Small intestine (tissue), 7 donors: ENCODE data around the gene THBS4. TPM values are rescaled to one million over a fixed set of nuclear protein-coding genes. Genes with fewer than 3 reads are reported as not detected.

Experiments used
- DNase-seq, 2 donors: peaks; one replicate each; pipeline versions ENCODE4 v3.0.0 to v3.0.0-alpha.2; 2013
- FAIRE-seq: peaks from 2 replicates; lab custom pipeline; 2012; peaks lifted over from hg19 to GRCh38; lab: Jason Lieb, UNC
- H3K27ac ChIP-seq, 3 donors: one replicate each; pipeline ENCODE4 v1.5.1; 2013; ENCODE audit warnings: low read length in 2 of 3, mild to moderate bottlenecking in 2 of 3, control low read depth in 1 of 3, inconsistent platforms in 1 of 3, low read depth in 1 of 3, moderate library complexity in 1 of 3
- H3K27me3 ChIP-seq, 3 donors: one replicate each; pipeline ENCODE4 v1.6.1; 2013; ENCODE audit warnings: low read length in 3 of 3, inconsistent platforms in 1 of 3; ENCODE audit not compliant: control insufficient read depth in 3 of 3, insufficient read depth in 3 of 3
- H3K36me3 ChIP-seq, 3 donors: one replicate each; pipeline ENCODE4 v1.6.1; 2013; ENCODE audit warnings: low read length in 3 of 3, inconsistent platforms in 1 of 3, low read depth in 1 of 3, mild to moderate bottlenecking in 1 of 3, moderate library complexity in 1 of 3; ENCODE audit not compliant: control insufficient read depth in 3 of 3, insufficient read depth in 2 of 3
- H3K4me1 ChIP-seq, 3 donors: one replicate each; pipeline ENCODE4 v1.6.1; 2013; ENCODE audit warnings: low read length in 2 of 3, inconsistent platforms in 1 of 3, low read depth in 1 of 3, mild to moderate bottlenecking in 1 of 3, moderate library complexity in 1 of 3; ENCODE audit not compliant: control insufficient read depth in 3 of 3, insufficient read depth in 2 of 3
- H3K4me3 ChIP-seq, 3 donors: one replicate each; pipeline ENCODE4 v1.5.1; 2013; ENCODE audit warnings: low read length in 3 of 3, control low read depth in 1 of 3, inconsistent platforms in 1 of 3, low read depth in 1 of 3, mild to moderate bottlenecking in 1 of 3, moderate library complexity in 1 of 3
- H3K9me3 ChIP-seq, 2 donors: one replicate each; pipeline ENCODE4 v1.6.1; 2013; ENCODE audit warnings: low read depth in 1 of 2, low read length in 1 of 2; ENCODE audit not compliant: control insufficient read depth in 2 of 2, insufficient read depth in 1 of 2
- WGBS, 3 donors: extraction: QIAGEN DNeasy Blood & Tissue Kit; methylation state at CpG; one replicate each; pipeline ENCODE4 v1.1.7; 2013; 5-methylcytosine and 5-hydroxymethylcytosine counted together
- polyA plus RNA-seq, 4 donors: library from polyadenylated mRNA; stranded (reverse) in 3 of 4; unstranded in 1 of 4; fragments of 200-250 nt in 3 of 4; fragments of 120-200 nt in 1 of 4; gene quantifications; one replicate each; pipeline versions ENCODE4 v1.2.1 to v1.2.3, GENCODE V29; 2013
- donor health status: healthy with polysubstance abuse.
- donor health status: control.
- donor health status: control.
- donor health status: Bipolar disorder and iron deficiency.
- donor health status: healthy.

The THBS4 gene
- polyA plus RNA-seq, 4 donors = 1.2 to 3.3 (median 1.4) TPM; not detected in 1

DNA sequence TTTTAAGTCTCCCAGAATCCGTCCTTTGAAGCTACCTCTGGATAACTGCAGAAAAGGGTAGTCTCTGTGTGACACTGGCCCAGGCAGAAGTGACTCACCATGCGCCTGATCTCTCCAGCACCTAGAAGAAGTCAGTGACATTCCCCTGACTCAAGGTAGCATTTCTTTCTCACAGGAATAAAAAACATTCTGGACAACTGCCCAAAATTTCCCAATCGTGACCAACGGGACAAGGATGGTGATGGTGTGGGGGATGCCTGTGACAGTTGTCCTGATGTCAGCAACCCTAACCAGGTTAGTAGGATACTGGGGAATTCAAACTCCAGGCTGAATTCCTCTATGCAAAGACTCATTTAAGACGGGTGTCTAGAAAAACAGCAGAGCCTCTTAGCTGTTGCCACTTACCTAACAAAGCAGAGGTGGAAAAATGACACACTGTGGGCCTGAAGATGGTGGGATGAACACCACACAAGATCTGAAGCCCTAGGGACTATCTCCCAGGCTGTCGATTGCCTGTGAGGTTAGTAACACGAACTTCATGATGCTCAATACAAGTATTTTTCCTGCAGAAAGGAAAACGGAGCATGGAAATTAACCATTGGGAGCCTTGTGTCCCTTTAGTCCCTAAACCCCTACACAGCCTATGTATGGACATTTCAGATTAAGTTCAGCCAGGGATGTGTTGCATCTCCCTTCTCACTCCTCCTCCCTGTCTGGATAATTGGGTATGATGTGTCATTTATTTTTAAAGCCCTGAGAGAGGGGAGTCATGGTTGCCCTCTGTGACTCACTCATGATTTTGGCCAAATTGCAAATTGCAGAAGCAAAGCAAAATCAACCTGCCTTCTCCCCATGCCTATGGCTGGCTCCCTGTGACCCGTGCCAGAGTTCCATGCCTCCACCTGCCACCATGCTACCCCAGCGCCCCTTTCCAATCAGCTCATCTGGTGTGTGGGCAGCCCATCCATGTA is 37.2 kb downstream of the THBS4 start:
- H3K36me3 ChIP-seq = no peaks in the 10 kb centered on the region
- DNase-seq = no peak
- no peak overlapping the region for H3K27ac ChIP-seq
- H3K4me1 ChIP-seq = peaks cover 0 to 7% (median 4%) of the 10 kb centered on the region in 3 donors
- H3K4me3 ChIP-seq = no peak overlapping the region
- WGBS, 3 donors = 89 to 91% (median 89%) methylated on average over 10 of the region's 10 CpGs
- FAIRE-seq = no peak
- H3K27me3 ChIP-seq = no peaks in the 10 kb centered on the region
- no peaks in the 10 kb centered on the region for H3K9me3 ChIP-seq

GRCh38 chr5:80076131-80077050 is 41.2 kb downstream of the THBS4 start:
- H3K4me3 ChIP-seq = no peak overlapping the region
- no peaks in the 10 kb centered on the region for H3K27me3 ChIP-seq
- H3K9me3 ChIP-seq = no peaks in the 10 kb centered on the region
- DNase-seq (no peak), FAIRE-seq (no peak)
- WGBS, 3 donors = 85 to 94% (median 90%) methylated on average over 10 of the region's 10 CpGs
- H3K4me1 ChIP-seq = no peaks in the 10 kb centered on the region
- H3K27ac ChIP-seq = no peak overlapping the region
- peaks cover 0 to 3% (median 0%) of the 10 kb centered on the region in 3 donors for H3K36me3 ChIP-seq

- 80 to 87% (median 87%) methylated on average over 3 of the region's 3 CpGs for WGBS, 3 donors
- no peak for DNase-seq
- no peak for FAIRE-seq
- no peak overlapping the region for H3K27ac ChIP-seq
- no peak overlapping the region for H3K4me3 ChIP-seq
- H3K4me1 ChIP-seq = no peaks in the 10 kb centered on the region
- H3K9me3 ChIP-seq = no peaks in the 10 kb centered on the region
- no peaks in the 10 kb centered on the region for H3K27me3 ChIP-seq
- H3K36me3 ChIP-seq = peaks cover 0 to 3% (median 0%) of the 10 kb centered on the region in 3 donors
Measured at GRCh38 chr5:80077051-80077714, 42.0 kb downstream of the THBS4 start.

DNA sequence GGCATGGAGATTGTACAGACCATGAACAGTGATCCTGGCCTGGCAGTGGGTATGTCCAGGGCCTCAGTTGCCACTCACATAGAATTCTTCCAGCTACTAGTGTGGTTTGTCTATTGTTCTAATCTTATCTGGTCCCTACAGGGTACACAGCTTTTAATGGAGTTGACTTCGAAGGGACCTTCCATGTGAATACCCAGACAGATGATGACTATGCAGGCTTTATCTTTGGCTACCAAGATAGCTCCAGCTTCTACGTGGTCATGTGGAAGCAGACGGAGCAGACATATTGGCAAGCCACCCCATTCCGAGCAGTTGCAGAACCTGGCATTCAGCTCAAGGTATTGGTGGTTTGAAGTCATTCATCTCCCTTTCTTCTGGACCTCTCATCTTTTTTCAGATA is 43.8 kb downstream of the THBS4 start:
- FAIRE-seq (no peak), DNase-seq (no peak)
- 90 to 93% (median 93%) methylated on average over 4 of the region's 4 CpGs for whole genome bisulfite sequencing, 3 donors
- no peaks in the 10 kb centered on the region for H3K9me3 ChIP-seq
- peaks cover 0 to 2% (median 0%) of the 10 kb centered on the region in 3 donors for H3K4me1 ChIP-seq
- no peak overlapping the region for H3K27ac ChIP-seq
- no peaks in the 10 kb centered on the region for H3K27me3 ChIP-seq
- H3K4me3 ChIP-seq = no peak overlapping the region
- peaks cover 0 to 3% (median 0%) of the 10 kb centered on the region in 3 donors for H3K36me3 ChIP-seq

DNA sequence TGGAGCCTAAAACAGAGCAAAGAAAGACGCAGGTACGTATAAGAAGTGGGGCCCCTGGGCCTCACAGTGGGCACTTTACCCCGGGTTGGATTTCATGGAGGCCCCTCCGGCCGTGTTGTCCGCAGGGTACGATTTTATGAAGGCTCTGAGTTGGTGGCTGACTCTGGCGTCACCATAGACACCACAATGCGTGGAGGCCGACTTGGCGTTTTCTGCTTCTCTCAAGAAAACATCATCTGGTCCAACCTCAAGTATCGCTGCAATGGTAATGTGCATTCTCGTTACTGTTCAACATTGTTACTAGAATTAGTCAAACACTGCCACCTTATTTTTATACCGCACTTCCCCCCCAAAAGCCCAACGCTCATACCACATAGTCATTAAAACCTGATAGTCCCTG is 47.1 kb downstream of the THBS4 start:
- peaks cover 0 to 3% (median 0%) of the 10 kb centered on the region in 3 donors for H3K36me3 ChIP-seq
- no peak overlapping the region for H3K4me3 ChIP-seq
- H3K27ac ChIP-seq = no peak overlapping the region
- no peaks in the 10 kb centered on the region for H3K9me3 ChIP-seq
- no peak for DNase-seq
- 93 to 94% (median 93%) methylated on average over 15 of the region's 15 CpGs for WGBS, 3 donors
- no peaks in the 10 kb centered on the region for H3K27me3 ChIP-seq
- H3K4me1 ChIP-seq = peaks cover 0 to 2% (median 0%) of the 10 kb centered on the region in 3 donors
- FAIRE-seq = no peak

DNA sequence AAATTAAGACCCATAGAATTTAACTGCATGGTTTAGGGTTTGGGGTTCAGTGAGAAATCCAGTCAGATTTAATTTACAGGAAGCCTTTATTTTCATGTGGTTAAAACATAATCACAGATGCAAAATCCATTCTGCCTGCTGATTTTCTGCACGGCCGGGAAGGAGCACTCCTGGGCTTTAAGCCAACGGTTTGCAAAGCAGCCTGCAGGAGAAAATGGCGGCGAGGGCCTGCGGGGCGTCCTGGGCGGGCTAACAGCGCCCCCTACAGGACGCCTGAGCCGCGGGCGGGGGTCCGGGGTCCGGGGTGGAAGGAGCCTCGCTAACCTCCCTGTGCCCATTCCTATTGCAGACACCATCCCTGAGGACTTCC is 47.6 kb downstream of the THBS4 start:
- WGBS, 3 donors = 10 to 17% (median 16%) methylated on average over 16 of the region's 16 CpGs
- H3K27ac ChIP-seq = no peak overlapping the region
- H3K36me3 ChIP-seq = peaks cover 0 to 3% (median 0%) of the 10 kb centered on the region in 3 donors
- FAIRE-seq = no peak
- peak in 1 of 2 donors; percentile 25 for DNase-seq
- H3K9me3 ChIP-seq = no peaks in the 10 kb centered on the region
- peaks cover 0 to 2% (median 0%) of the 10 kb centered on the region in 3 donors for H3K4me1 ChIP-seq
- H3K27me3 ChIP-seq = no peaks in the 10 kb centered on the region
- peak overlapping the region in 1 of 3 donors; percentile 7 for H3K4me3 ChIP-seq

DNA sequence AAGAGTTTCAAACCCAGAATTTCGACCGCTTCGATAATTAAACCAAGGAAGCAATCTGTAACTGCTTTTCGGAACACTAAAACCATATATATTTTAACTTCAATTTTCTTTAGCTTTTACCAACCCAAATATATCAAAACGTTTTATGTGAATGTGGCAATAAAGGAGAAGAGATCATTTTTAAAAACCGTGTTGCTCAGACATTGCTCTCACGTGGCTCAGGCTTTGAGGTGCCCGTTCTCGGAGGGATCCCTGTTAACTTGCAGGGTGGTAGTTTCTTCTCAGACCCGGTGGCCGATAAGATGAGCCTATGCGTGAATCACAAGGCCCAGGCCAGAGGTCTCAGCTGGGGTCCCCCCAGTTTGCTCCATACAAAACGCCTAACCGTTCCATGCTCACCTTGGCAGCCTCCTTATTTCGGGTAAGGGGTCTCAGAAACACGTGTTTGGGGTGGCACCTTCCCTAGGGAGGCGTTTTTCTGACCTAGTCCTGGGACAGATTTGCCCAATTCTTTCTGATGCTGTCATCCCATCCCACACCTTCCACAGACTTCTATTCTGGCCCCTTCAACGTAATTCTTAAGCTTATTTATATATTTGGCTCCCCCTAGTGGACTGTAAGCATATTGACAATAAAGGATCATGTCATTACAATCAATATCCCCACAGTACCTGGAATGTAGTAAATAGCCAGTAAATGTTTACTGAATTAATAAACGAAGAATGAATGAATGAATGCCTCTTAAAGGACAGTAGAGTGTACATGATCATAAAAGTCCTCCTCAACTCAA is 48.1 kb downstream of the THBS4 start:
- no peaks in the 10 kb centered on the region for H3K27me3 ChIP-seq
- WGBS, 3 donors = 30 to 42% (median 42%) methylated on average over 19 of the region's 19 CpGs
- H3K27ac ChIP-seq = peak overlapping the region in 1 of 3 donors; percentile 3
- FAIRE-seq (no peak), DNase-seq (peak; percentile 44 to 48)
- H3K9me3 ChIP-seq = no peaks in the 10 kb centered on the region
- H3K4me1 ChIP-seq = peaks cover 0 to 2% (median 0%) of the 10 kb centered on the region in 3 donors
- H3K36me3 ChIP-seq = peaks cover 0 to 3% (median 0%) of the 10 kb centered on the region in 3 donors
- peak overlapping the region in 1 of 3 donors; percentile 7 for H3K4me3 ChIP-seq
